ENCODE data around the gene C1QTNF12.

- TF ChIP-seq EP300 (IDR thresholded peaks at IDR 0.05) (no peak), CTCF (IDR thresholded peaks at IDR 0.05) (no peak), POLR2A (IDR thresholded peaks at IDR 0.05) (no peak)
Measured at GRCh38 chr1:1197188-1197500, 49.4 kb downstream of the C1QTNF12 start.

All from suprapubic skin (tissue), 3 donors.